GM19467 (cell line): Measurements from ENCODE around the gene PLET1.

Experiments
- ATAC-seq: cut with Tn5 transposase; IDR thresholded peaks from one replicate; pipeline ENCODE4 v1.9.1; 2021; ENCODE audit warnings: mild to moderate bottlenecking, moderate library complexity; ENCODE audit not compliant: unreplicated experiment

PLET1 gene

GRCh38 chr11:112260490-112260889 is at the start of gene PLET1:
TSS of gene PLET1 (minus strand) at chr11:112260860. CDS start at chr11:112260589, 271 bp downstream.
- no peak for ATAC-seq

- no peak for ATAC-seq
Observed at GRCh38 chr11:112310419-112310818, 49.8 kb upstream of the PLET1 start.

DNA sequence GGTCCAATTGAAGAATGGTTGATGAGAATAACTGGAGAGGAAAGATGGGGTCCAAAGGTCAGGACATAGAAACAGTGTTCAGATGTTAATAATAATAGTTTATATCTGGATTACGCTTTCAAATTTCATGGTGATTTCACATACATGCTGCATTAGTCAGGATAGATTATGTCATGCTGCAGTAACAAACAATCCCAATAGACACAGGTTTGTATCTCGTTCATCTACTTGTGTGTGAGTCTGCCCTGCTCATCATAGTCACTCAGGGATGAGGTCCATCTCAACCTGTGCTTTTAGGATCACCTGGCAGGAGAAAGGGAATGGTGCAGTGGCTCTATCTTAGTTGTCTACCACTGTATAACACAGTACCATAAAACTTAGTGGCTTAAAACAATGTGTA is 48.0 kb upstream of the PLET1 start:
- no peak for ATAC-seq

- ATAC-seq: no peak
Observed at GRCh38 chr11:112307616-112308015, 47.0 kb upstream of the PLET1 start.

GRCh38 chr11:112306230-112306629 is 45.6 kb upstream of the PLET1 start:
- ATAC-seq: no peak

DNA sequence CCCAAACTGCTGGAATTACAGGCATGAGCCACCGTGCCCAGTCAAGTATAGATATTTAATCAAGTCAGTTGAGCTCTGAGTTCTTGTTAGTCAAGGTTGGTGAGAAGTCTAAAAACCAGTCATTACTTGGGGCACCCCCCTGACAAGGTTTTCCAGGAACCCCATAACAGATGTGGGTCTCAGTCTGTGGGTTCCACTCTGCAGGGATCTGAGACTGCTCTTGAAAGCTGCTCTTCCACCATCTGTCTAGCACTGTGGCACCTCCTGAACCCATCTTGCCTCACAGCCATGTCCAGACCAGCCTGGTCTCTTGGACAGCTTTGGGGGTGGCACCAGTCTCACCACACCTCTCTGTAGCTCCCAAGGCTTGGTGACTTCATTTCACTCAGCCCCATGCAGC is 44.3 kb upstream of the PLET1 start:
- no peak for ATAC-seq

DNA sequence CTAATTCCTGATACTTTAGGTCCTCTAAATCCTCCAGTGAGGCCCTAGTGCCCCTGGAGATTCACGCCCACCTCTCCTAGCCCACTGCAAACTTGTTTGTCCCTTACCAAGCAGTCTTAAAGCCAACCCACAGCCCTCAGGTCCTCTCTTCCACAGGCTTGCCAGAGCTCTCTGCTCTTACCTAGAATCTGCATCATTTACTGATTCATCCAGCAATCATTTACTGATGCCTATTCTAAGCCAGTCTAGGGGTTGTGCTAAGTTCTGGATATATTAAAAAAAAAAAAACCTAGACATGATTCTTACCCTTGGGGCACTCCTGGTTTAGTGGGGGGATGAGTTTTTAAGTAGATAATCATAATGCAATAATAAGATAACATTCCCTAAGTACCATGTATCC is 43.0 kb upstream of the PLET1 start:
- no peak for ATAC-seq

- no peak for ATAC-seq
Observed at GRCh38 chr11:112302226-112302868, 41.7 kb upstream of the PLET1 start.

DNA sequence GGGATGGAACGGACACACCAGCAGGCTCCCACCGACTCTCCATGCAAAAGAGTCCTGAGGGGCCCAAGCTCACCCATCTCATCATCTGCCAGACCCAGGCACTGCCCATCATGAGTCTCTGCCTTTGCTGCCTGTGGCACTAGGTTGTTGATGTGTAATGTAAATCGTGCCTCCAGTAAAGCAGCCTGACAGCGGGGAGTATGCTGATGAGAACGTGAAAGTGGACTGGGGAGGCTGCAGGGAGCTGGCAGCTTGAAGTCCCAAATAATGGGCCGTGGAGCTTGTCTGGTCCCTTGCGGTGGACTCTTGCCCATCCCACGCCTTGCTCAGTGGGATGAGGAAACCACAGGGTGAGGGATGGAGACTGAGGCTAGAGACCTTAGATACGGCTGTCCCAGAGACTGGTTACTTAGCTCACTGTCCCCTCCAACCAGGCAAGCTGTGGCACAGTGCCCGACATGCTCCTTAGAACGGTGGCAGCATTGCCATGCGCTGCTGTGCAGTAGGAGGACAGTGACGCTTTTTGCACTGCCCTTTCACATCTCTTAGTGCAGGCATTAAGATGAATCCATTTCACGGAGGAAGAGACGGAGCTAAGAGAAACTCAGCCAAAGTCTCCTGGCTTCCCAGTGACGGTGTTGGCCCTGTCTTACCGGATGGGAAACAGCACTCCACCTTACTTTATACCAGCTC is 39.6 kb upstream of the PLET1 start:
- ATAC-seq: no peak

GRCh38 chr11:112298535-112298934 is 37.9 kb upstream of the PLET1 start:
- ATAC-seq: no peak

GRCh38 chr11:112297248-112297866 is 36.7 kb upstream of the PLET1 start:
- no peak for ATAC-seq

GRCh38 chr11:112296044-112296443 is 35.4 kb upstream of the PLET1 start:
- ATAC-seq: no peak

DNA sequence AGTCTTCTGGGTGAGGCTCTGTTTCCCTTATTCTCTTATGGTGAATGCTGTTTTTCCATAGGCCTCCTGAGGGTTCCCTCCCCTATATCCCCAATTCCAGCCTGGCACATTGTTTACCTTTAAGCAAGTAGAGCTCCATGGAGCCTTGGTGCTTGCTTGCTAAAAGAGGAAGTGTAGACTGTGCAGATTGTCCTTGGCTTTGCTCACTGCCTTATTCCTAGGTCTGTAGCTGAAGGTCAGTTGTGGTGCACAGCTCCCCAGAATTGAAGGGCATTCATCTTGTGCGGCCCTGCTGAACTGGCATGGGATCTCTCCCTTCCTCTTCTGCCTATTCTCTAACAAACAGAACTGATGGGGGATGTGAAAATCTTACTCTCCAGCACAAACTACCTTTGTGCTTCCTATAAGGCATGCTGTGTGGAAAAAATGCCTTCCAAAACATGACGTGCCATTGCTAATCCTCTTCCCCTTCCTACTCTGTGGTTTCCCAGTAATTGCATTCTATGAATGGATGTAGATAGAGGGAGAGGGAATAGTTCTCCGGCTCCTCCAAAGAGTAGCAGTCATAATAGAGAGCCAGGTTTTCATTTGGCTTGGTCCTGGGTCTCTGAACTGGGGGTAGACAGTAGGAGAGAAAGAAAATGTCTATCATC is 34.2 kb upstream of the PLET1 start:
- ATAC-seq: no peak

DNA sequence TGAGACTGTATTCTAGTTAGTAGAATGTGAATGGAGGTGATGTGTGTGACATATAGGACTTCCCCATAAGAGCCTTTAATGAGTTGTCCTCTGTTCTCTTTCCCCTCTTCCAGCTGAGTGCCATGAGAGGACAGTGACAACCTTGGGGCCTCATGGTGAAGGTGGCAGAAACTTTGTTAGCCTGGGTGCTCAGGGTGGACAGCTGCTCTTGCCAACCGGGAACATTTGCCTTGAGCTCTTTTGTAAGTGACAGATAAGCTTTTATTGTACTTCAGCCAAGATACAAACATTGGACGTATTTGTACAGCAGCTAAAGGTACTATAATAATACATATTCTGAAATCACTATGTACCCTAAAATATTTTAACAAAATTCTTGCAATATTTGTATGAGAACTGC is 33.0 kb upstream of the PLET1 start:
- no peak for ATAC-seq

- no peak for ATAC-seq
Observed at GRCh38 chr11:112292785-112293407, 32.2 kb upstream of the PLET1 start.

- no peak for ATAC-seq
Observed at GRCh38 chr11:112292188-112292587, 31.5 kb upstream of the PLET1 start.

GRCh38 chr11:112291191-112291590 is 30.5 kb upstream of the PLET1 start:
- ATAC-seq: no peak

GRCh38 chr11:112290493-112290850 is 29.8 kb upstream of the PLET1 start:
- no peak for ATAC-seq

- ATAC-seq: peak; percentile 96
Observed at GRCh38 chr11:112289588-112290492, 29.2 kb upstream of the PLET1 start.

GRCh38 chr11:112288021-112288420 is 27.4 kb upstream of the PLET1 start:
- no peak for ATAC-seq
